Neuronal stem cell (in vitro differentiated cells): ENCODE results near the gene FANK1.
"Not testable (repeated sequence)": the region's sequence is repeated elsewhere in the genome, so short reads cannot be mapped to it uniquely, and the experiment has no call there.

Source experiments
- DNase-seq: peaks from one replicate; pipeline ENCODE4 v3.0.0-alpha.2; 2013; ENCODE audit warnings: low spot score
- H2AFZ ChIP-seq: one replicate; pipeline ENCODE4 v1.6.1; 2013; ENCODE audit warnings: mild to moderate bottlenecking, low read length, inconsistent platforms
- H2AK5ac ChIP-seq: 2 replicates; pipeline ENCODE4 v1.6.1; 2013; ENCODE audit warnings: low read depth, mild to moderate bottlenecking, inconsistent platforms, low read length, moderate library complexity, mixed read lengths
- H2BK120ac ChIP-seq: 2 replicates; pipeline ENCODE4 v1.6.1; 2013; ENCODE audit warnings: low read depth, mild to moderate bottlenecking, inconsistent platforms, low read length, moderate library complexity, mixed read lengths
- H2BK12ac ChIP-seq: one replicate; pipeline ENCODE4 v1.6.1; 2013; ENCODE audit warnings: low read length, inconsistent platforms
- H2BK15ac ChIP-seq: 2 replicates; pipeline ENCODE4 v1.6.1; 2013; ENCODE audit warnings: mild to moderate bottlenecking, low read length, inconsistent platforms, mixed read lengths
- H2BK5ac ChIP-seq: one replicate; pipeline ENCODE4 v1.6.1; 2013; ENCODE audit warnings: inconsistent platforms, mild to moderate bottlenecking, low read length, moderate library complexity
- H3K14ac ChIP-seq: one replicate; pipeline ENCODE4 v1.6.1; 2013; ENCODE audit warnings: low read length, inconsistent platforms
- H3K18ac ChIP-seq: 2 replicates; pipeline ENCODE4 v1.6.1; 2013; ENCODE audit warnings: low read length, inconsistent platforms
- H3K23ac ChIP-seq: 2 replicates; pipeline ENCODE4 v1.6.1; 2013; ENCODE audit warnings: low read depth, mild to moderate bottlenecking, mixed read lengths, low read length, inconsistent platforms; ENCODE audit not compliant: poor library complexity
- H3K27ac ChIP-seq: replicated peaks from 3 replicates; pipeline ENCODE4 v1.5.1; 2013; ENCODE audit warnings: low read length, inconsistent platforms
- H3K27me3 ChIP-seq, 3 experiments: 2 replicates each; pipeline ENCODE4 v1.6.1; 2013; ENCODE audit warnings: low read length in 3 of 3, mild to moderate bottlenecking in 2 of 3, inconsistent platforms in 1 of 3, low read depth in 1 of 3, mixed read lengths in 1 of 3, moderate library complexity in 1 of 3; ENCODE audit not compliant: control insufficient read depth in 3 of 3, insufficient read depth in 3 of 3
- H3K36me3 ChIP-seq, 2 donors: replicated peaks in 1 of 2; 2 replicates each; pipeline ENCODE4 v1.6.1; 2013; ENCODE audit warnings: low read length in 2 of 2; ENCODE audit not compliant: control insufficient read depth in 2 of 2, insufficient read depth in 2 of 2
- H3K4ac ChIP-seq: 2 replicates; pipeline ENCODE4 v1.6.1; 2013; ENCODE audit warnings: inconsistent platforms, mild to moderate bottlenecking, low read length, moderate library complexity
- H3K4me1 ChIP-seq, 2 donors: 1 replicate in 1 of 2; 2 replicates in 1 of 2; pipeline ENCODE4 v1.6.1; 2013; ENCODE audit warnings: low read length in 2 of 2, low read depth in 1 of 2; ENCODE audit not compliant: control insufficient read depth in 2 of 2, insufficient read depth in 1 of 2
- H3K4me2 ChIP-seq: one replicate; pipeline ENCODE4 v1.6.1; 2013; ENCODE audit warnings: mild to moderate bottlenecking, low read length, inconsistent platforms; ENCODE audit not compliant: insufficient read depth, poor library complexity, severe bottlenecking
- H3K4me3 ChIP-seq, 2 donors: 2 replicates each; pipeline ENCODE4 v1.5.1; 2013; ENCODE audit warnings: low read length in 2 of 2, mild to moderate bottlenecking in 2 of 2, inconsistent platforms in 1 of 2, moderate library complexity in 1 of 2
- H3K79me1 ChIP-seq: one replicate; pipeline ENCODE4 v1.6.1; 2013; ENCODE audit warnings: low read depth, mild to moderate bottlenecking, inconsistent platforms, low read length, moderate library complexity
- H3K9ac ChIP-seq: one replicate; pipeline ENCODE4 v1.6.1; 2013; ENCODE audit warnings: mild to moderate bottlenecking, low read depth, low read length, inconsistent platforms; ENCODE audit not compliant: poor library complexity
- H3K9me3 ChIP-seq, 2 donors: replicated peaks in 1 of 2; 2 replicates each; pipeline versions ENCODE3 to v1.6.1; 2013; ENCODE audit warnings: low read length in 2 of 2, mild to moderate bottlenecking in 2 of 2, inconsistent platforms in 1 of 2, low read depth in 1 of 2, mixed read lengths in 1 of 2, moderate library complexity in 1 of 2; ENCODE audit not compliant: control insufficient read depth in 2 of 2, insufficient read depth in 1 of 2
- H4K8ac ChIP-seq: one replicate; pipeline ENCODE4 v1.6.1; 2013; ENCODE audit warnings: low read depth, mild to moderate bottlenecking, inconsistent platforms, low read length, moderate library complexity
- H4K91ac ChIP-seq: one replicate; pipeline ENCODE4 v1.6.1; 2013; ENCODE audit warnings: low read length, low read depth, mild to moderate bottlenecking, inconsistent platforms; ENCODE audit not compliant: poor library complexity
- WGBS, 2 donors: extraction: QIAGEN DNeasy Blood & Tissue Kit; methylation state at CpG; one replicate each; pipeline ENCODE4 v1.1.7; 2013; ENCODE audit warnings: missing lambda C conversion rate in 2 of 2, mixed read lengths in 1 of 2; ENCODE audit not compliant: insufficient read length in 2 of 2, insufficient replicate concordance in 1 of 2; ENCODE audit errors: extremely low coverage in 2 of 2; 5-methylcytosine and 5-hydroxymethylcytosine counted together

The FANK1 gene

GRCh38 chr10:125925262-125925834 lies 29.0 kb downstream of the FANK1 start:
- H3K23ac ChIP-seq = no peak overlapping the region
- H2AK5ac ChIP-seq = no peak overlapping the region
- no peak overlapping the region for H3K18ac ChIP-seq
- no peak overlapping the region for H3K9ac ChIP-seq
- H3K4me3 ChIP-seq = no peak overlapping the region
- no peaks in the 10 kb centered on the region for H3K4me1 ChIP-seq
- no peak overlapping the region for H2BK120ac ChIP-seq
- no peak overlapping the region for H3K27ac ChIP-seq
- no peaks in the 10 kb centered on the region for H3K27me3 ChIP-seq
- WGBS, 2 donors = no CpG with 5 or more reads among the region's 5 CpGs
- no peak overlapping the region for H2BK15ac ChIP-seq
- H2BK12ac ChIP-seq = no peak overlapping the region
- H2AFZ ChIP-seq = no peak overlapping the region
- no peak overlapping the region for H3K4ac ChIP-seq
- H3K9me3 ChIP-seq = no peaks in the 10 kb centered on the region
- H4K8ac ChIP-seq = no peak overlapping the region
- H4K91ac ChIP-seq = no peak overlapping the region
- no peak for DNase-seq
- no peak overlapping the region for H2BK5ac ChIP-seq
- no peak overlapping the region for H3K4me2 ChIP-seq
- peaks cover 2% of the 10 kb centered on the region for H3K79me1 ChIP-seq
- no peaks in the 10 kb centered on the region for H3K36me3 ChIP-seq
- no peak overlapping the region for H3K14ac ChIP-seq

- H3K4ac ChIP-seq = no peak overlapping the region
- no peak overlapping the region for H3K18ac ChIP-seq
- no peak overlapping the region for H3K27ac ChIP-seq
- H3K9me3 ChIP-seq = no peaks in the 10 kb centered on the region
- no peak overlapping the region for H3K4me3 ChIP-seq
- H3K27me3 ChIP-seq = no peaks in the 10 kb centered on the region
- H3K4me1 ChIP-seq = no peaks in the 10 kb centered on the region
- H3K14ac ChIP-seq = no peak overlapping the region
- H4K8ac ChIP-seq = no peak overlapping the region
- H2AFZ ChIP-seq = no peak overlapping the region
- H3K36me3 ChIP-seq = no peaks in the 10 kb centered on the region
- H2BK120ac ChIP-seq = no peak overlapping the region
- no peak overlapping the region for H3K9ac ChIP-seq
- H4K91ac ChIP-seq = no peak overlapping the region
- DNase-seq = no peak
- WGBS, 2 donors = no CpG with 5 or more reads among the region's 5 CpGs
- H3K4me2 ChIP-seq = no peak overlapping the region
- H2BK12ac ChIP-seq = no peak overlapping the region
- H2BK5ac ChIP-seq = no peak overlapping the region
- no peak overlapping the region for H3K23ac ChIP-seq
- H2AK5ac ChIP-seq = no peak overlapping the region
- peaks cover 2% of the 10 kb centered on the region for H3K79me1 ChIP-seq
- H2BK15ac ChIP-seq = no peak overlapping the region
Observed at GRCh38 chr10:125926247-125926646, 29.9 kb downstream of the FANK1 start.

- H3K4ac ChIP-seq, H2BK120ac ChIP-seq, H2BK5ac ChIP-seq, H2BK12ac ChIP-seq, H4K8ac ChIP-seq, H3K4me2 ChIP-seq, H4K91ac ChIP-seq, H3K23ac ChIP-seq, H3K36me3 ChIP-seq, H3K9ac ChIP-seq, H3K27me3 ChIP-seq, H2BK15ac ChIP-seq, H3K14ac ChIP-seq, H3K4me3 ChIP-seq, H3K4me1 ChIP-seq, H3K9me3 ChIP-seq, H3K79me1 ChIP-seq, DNase-seq, H2AFZ ChIP-seq, H3K18ac ChIP-seq, H2AK5ac ChIP-seq, H3K27ac ChIP-seq: not testable (repeated sequence)
- no CpG with 5 or more reads among the region's 5 CpGs for WGBS, 2 donors
Observed at GRCh38 chr10:125927265-125927664, 30.9 kb downstream of the FANK1 start.

DNA sequence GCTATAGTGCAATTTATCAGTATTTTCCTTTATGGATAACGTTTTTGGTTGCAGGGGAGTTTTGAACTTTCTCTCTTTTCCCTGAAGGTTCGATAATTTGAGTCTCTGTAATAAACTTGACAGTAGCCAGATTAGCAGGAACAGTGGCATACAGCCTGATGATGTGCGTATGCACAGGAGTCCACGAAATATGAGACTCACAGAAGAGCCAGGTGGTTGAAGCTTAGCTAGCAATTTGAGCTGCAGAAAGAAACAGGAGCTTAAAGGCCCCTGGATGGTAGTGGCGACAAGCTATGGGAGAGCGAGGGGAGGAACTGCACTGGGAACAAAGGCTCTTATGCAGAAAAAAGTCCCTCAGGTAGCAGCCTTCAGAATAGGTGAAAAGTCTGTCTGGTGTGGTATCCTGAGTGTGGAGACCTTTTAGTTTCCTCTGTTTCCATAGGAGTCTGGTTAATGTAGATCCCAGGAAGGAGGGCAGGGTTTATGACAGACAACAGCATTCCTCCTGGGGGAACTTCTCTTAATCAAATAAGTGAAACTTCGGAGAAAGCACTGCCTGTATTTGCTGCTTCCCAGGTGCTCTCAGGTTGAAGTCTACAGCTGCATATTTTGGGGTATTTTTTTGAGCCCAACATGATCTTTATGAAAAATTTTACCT lies 32.7 kb downstream of the FANK1 start:
- H3K27ac ChIP-seq = no peak overlapping the region
- no peak overlapping the region for H2BK15ac ChIP-seq
- H3K18ac ChIP-seq = no peak overlapping the region
- no peak overlapping the region for H4K91ac ChIP-seq
- H3K4me1 ChIP-seq = no peaks in the 10 kb centered on the region
- no peak for DNase-seq
- H3K9me3 ChIP-seq = no peaks in the 10 kb centered on the region
- no peak overlapping the region for H3K4me3 ChIP-seq
- H2BK12ac ChIP-seq = no peak overlapping the region
- H3K4ac ChIP-seq = no peak overlapping the region
- no peak overlapping the region for H2BK120ac ChIP-seq
- H3K9ac ChIP-seq = no peak overlapping the region
- H3K14ac ChIP-seq = no peak overlapping the region
- no peak overlapping the region for H2AK5ac ChIP-seq
- no peak overlapping the region for H3K23ac ChIP-seq
- no peak overlapping the region for H2AFZ ChIP-seq
- H3K4me2 ChIP-seq = no peak overlapping the region
- H3K27me3 ChIP-seq = no peaks in the 10 kb centered on the region
- H3K36me3 ChIP-seq = no peaks in the 10 kb centered on the region
- no peaks in the 10 kb centered on the region for H3K79me1 ChIP-seq
- no peak overlapping the region for H2BK5ac ChIP-seq
- no CpG with 5 or more reads among the region's 7 CpGs for WGBS, 2 donors
- H4K8ac ChIP-seq = no peak overlapping the region
